BE2C (cell line): ENCODE data around the gene POM121L12.

ENCODE experiments used
- DNase-seq: peaks from one replicate; pipeline ENCODE4 v3.0.0-alpha.2; 2020
- H3K27me3 ChIP-seq: fragments of 250-450 bp; sonication (Bioruptor Pico); 2 replicates; pipeline ENCODE4 v1.5.1; 2020; ENCODE audit warnings: mild to moderate bottlenecking
- H3K36me3 ChIP-seq: fragments of 250-450 bp; sonication (Bioruptor Pico); 2 replicates; pipeline ENCODE4 v1.5.1; 2020; ENCODE audit warnings: mild to moderate bottlenecking
- H3K4me1 ChIP-seq: fragments of 250-450 bp; sonication (Bioruptor Pico); 2 replicates; pipeline ENCODE4 v1.5.1; 2020
- H3K4me3 ChIP-seq: 2 replicates; pipeline ENCODE4 v1.5.1; 2011; ENCODE audit warnings: low read depth, low read length
- H3K9me3 ChIP-seq: fragments of 250-450 bp; sonication (Bioruptor Pico); 2 replicates; pipeline ENCODE4 v1.5.1; 2020
- TF ChIP-seq, protein P1 (sequence below): IDR thresholded peaks from 2 replicates; pipeline ENCODE4 v1.5.1; 2012; ENCODE audit warnings: mild to moderate bottlenecking, low read depth, low read length

The POM121L12 gene

DNA sequence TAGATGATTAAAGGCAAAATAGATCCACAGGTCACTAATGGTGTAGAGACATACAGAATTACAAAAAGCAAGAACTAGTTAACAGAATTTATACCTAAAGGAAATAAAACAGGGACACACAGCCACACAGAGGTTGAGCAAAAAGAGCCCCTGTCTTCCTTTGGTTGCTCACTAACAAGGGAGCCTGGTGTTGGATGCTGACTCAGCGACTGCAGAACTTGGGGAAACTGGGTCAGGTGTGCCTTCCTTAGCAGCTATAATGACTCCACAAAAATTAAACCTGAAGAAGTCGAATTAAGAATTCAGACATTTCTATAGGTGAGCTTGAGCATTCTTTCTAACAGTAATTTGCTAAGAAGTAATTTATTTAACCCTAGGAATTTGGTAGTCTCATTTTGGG, 15.0 kb downstream of the POM121L12 start:
- Histone ChIP-seq H3K9me3 (no peaks in the 10 kb centered on the region), H3K27me3 (no peaks in the 10 kb centered on the region)
- TF ChIP-seq, protein P1, sequence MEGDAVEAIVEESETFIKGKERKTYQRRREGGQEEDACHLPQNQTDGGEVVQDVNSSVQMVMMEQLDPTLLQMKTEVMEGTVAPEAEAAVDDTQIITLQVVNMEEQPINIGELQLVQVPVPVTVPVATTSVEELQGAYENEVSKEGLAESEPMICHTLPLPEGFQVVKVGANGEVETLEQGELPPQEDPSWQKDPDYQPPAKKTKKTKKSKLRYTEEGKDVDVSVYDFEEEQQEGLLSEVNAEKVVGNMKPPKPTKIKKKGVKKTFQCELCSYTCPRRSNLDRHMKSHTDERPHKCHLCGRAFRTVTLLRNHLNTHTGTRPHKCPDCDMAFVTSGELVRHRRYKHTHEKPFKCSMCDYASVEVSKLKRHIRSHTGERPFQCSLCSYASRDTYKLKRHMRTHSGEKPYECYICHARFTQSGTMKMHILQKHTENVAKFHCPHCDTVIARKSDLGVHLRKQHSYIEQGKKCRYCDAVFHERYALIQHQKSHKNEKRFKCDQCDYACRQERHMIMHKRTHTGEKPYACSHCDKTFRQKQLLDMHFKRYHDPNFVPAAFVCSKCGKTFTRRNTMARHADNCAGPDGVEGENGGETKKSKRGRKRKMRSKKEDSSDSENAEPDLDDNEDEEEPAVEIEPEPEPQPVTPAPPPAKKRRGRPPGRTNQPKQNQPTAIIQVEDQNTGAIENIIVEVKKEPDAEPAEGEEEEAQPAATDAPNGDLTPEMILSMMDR = no peak

DNA sequence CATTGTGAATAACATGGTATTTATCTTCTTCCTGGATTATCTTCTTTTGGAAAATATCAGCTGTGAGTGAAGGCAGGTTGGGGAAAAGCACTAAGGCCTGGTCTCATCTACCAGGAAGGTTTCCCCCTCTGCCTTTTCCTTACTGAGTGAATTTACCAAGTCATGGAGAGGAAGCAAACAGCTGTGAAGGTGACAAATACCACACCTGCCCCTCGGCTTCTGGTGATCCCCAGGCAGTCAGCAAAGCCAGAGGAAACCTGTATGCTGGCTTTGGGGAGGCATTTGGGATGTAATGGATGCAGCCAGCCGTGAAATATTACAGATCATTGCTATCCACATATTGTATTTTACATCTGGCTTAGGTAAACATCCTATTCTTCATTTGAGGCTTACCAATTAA, 24.2 kb downstream of the POM121L12 start:
- H3K4me1 ChIP-seq = no peaks in the 10 kb centered on the region; the same call in 1 of the 2 replicates
- H3K9me3 ChIP-seq = 0 out of 2 replicates have a peak, but pooled peaks cover 2% of the 10 kb centered on the region

More for the DNA sequence above, 15.0 kb downstream of the POM121L12 start:
- no peak for DNase-seq
- Histone ChIP-seq H3K4me1 (no peaks in the 10 kb centered on the region), H3K4me3 (no peak overlapping the region), H3K36me3 (no peaks in the 10 kb centered on the region)

DNA sequence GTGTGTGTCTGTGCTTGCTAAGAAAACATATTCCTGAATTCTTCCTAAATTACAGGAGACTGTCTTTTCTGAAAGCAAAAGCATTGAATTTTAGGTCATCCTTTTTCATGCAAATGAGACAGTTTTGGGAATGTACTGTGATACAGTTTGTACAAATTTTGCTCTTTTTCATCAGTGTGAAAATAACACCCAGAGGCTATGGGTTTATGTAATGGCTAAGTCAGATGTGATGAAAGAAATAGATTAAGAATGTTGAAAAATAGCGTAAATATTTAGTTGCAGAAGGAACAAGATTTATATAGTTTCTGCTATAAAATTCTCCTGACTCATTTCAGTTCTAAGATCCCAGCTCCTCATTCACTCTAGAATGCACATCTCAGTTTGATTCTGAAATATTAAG, 24.6 kb downstream of the POM121L12 start:
- H3K27me3 ChIP-seq = no peaks in the 10 kb centered on the region
- no peaks in the 10 kb centered on the region for H3K36me3 ChIP-seq
- H3K4me1 ChIP-seq = no peaks in the 10 kb centered on the region; the same call in 1 of the 2 replicates
- no peak for DNase-seq
- TF ChIP-seq, protein P1 = no peak
- 0 out of 2 replicates have a peak, but pooled peaks cover 2% of the 10 kb centered on the region for H3K9me3 ChIP-seq
- H3K4me3 ChIP-seq = no peak overlapping the region

More for the DNA sequence above, 24.2 kb downstream of the POM121L12 start:
- no peaks in the 10 kb centered on the region for H3K36me3 ChIP-seq
- no peak overlapping the region for H3K4me3 ChIP-seq
- TF ChIP-seq, protein P1 = no peak
- no peaks in the 10 kb centered on the region for H3K27me3 ChIP-seq
- DNase-seq = no peak

DNA sequence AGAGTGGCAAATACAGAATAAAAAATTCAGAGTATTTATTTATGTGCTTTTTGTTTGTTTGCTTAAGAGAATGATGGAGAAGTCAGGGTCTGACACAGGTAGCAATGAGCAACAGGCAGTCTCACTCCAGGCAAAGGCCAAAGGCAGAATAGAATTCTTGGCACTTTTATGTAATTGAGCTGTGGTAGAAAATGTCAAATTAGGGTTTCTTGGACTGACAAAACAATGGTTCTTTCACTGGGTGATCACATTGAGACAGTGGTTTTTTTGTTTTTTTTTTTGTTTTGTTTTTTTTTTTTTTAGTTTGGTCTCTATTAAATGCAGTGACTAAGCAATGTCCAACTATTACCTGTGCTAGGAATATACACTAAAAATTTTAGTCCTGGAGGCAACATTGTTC, 27.4 kb downstream of the POM121L12 start:
- TF ChIP-seq, protein P1 = no peak
- no peak overlapping the region for H3K4me3 ChIP-seq
- no peaks in the 10 kb centered on the region for H3K36me3 ChIP-seq
- H3K9me3 ChIP-seq = 0 out of 2 replicates have a peak, but pooled peaks cover 2% of the 10 kb centered on the region
- no peaks in the 10 kb centered on the region for H3K27me3 ChIP-seq
- no peak for DNase-seq
- peaks cover 4% of the 10 kb centered on the region; the same call in 1 of the 2 replicates for H3K4me1 ChIP-seq

DNA sequence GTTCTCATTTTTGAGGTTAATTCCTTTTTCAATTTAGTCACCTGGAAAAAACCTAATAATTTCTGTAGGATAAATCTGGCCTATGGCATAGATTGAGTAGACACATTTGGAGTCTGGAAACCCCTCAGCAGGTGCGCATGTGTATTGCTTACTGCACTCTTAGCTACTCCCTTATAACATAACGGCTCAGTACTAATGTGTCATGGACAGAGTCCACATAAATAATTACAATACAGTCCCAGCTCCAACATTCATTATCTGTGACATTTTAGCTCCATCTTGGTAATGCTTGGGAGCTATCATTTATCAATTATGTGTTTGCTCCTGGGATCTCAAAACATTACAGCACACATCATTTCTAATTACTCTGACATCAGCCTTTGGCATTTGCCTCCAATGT, 33.2 kb downstream of the POM121L12 start:
- Histone ChIP-seq H3K9me3 (no peaks in the 10 kb centered on the region), H3K27me3 (no peaks in the 10 kb centered on the region), H3K36me3 (no peaks in the 10 kb centered on the region), H3K4me3 (no peak overlapping the region), H3K4me1 (peaks cover 4% of the 10 kb centered on the region; the same call in 1 of the 2 replicates)
- TF ChIP-seq, protein P1 = no peak
- no peak for DNase-seq

DNA sequence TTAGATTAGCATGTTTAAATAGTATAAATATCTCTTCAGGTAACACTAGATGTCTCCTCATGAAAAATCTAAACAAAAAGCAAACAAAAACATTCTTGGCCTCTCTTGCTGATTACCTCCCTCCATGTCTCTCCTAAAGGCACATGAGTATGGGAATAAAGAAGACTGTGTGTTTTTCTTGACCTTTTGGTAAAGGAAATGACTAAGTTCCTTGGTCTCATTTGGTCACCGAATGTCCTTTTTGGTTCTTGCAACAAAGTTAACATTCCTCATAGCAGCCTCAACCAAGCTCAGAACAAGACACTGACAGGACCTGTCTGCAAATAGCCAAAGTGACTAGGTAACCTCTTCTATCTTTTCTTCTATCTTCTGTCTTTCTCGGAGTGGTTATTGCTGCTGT, 35.5 kb downstream of the POM121L12 start:
- no peaks in the 10 kb centered on the region for H3K36me3 ChIP-seq
- TF ChIP-seq, protein P1 = no peak
- H3K27me3 ChIP-seq = no peaks in the 10 kb centered on the region
- no peak for DNase-seq
- H3K4me1 ChIP-seq = peaks cover 4% of the 10 kb centered on the region; the same call in 1 of the 2 replicates
- H3K4me3 ChIP-seq = no peak overlapping the region
- H3K9me3 ChIP-seq = no peaks in the 10 kb centered on the region
